AG04450 (cell line): ENCODE results near the gene ADAM15. TPM values are rescaled to one million over a fixed set of nuclear protein-coding genes. Genes with fewer than 3 reads are reported as not detected.

Experiments
- CTCF ChIA-PET: fragments of 300-600, 350-600 bp; formaldehyde crosslinking; extraction: SDS; loops from one replicate; lab custom pipeline; 2022; ENCODE audit warnings: antibody characterized with exemption, inconsistent platforms; lab: Charles Lee
- POLR2A ChIA-PET: fragments of 350-600 bp; formaldehyde crosslinking; extraction: SDS; loops from one replicate; lab custom pipeline; 2021; ENCODE audit warnings: antibody characterized with exemption, inconsistent platforms; lab: Yijun Ruan, JAX
- DNase-seq: peaks from one replicate; pipeline ENCODE4 v3.0.0-alpha.2; 2011; ENCODE audit warnings: low read depth, low spot score
- H3K27ac ChIP-seq: one replicate; pipeline ENCODE4 v1.5.1; 2012; ENCODE audit warnings: low read depth, low read length, control low read depth
- H3K27me3 ChIP-seq: one replicate; pipeline ENCODE4 v1.6.0; 2012; ENCODE audit warnings: low read length; ENCODE audit not compliant: control insufficient read depth, insufficient read depth
- H3K4me3 ChIP-seq: 2 replicates; pipeline ENCODE4 v1.5.1; 2011; ENCODE audit warnings: mild to moderate bottlenecking, low read depth, low read length, control low read depth
- H3K9me3 ChIP-seq: 2 replicates; pipeline ENCODE4 v1.5.1; 2012; ENCODE audit warnings: low read length; ENCODE audit not compliant: control insufficient read depth, insufficient read depth
- polyA plus RNA-seq: library from polyadenylated mRNA; depleted of rRNA; stranded (reverse); fragments of >200 nt; gene quantifications from 2 replicates; pipeline ENCODE4 v1.2.3, GENCODE V29; 2011
- TF ChIP-seq, protein P1 (sequence below): IDR thresholded peaks from 2 replicates; pipeline ENCODE4 v1.5.1; 2011; ENCODE audit warnings: low read depth, low read length, control low read depth, inconsistent platforms

ADAM15 gene
- polyA plus RNA-seq, 1 experiment = 25.9 TPM

DNA sequence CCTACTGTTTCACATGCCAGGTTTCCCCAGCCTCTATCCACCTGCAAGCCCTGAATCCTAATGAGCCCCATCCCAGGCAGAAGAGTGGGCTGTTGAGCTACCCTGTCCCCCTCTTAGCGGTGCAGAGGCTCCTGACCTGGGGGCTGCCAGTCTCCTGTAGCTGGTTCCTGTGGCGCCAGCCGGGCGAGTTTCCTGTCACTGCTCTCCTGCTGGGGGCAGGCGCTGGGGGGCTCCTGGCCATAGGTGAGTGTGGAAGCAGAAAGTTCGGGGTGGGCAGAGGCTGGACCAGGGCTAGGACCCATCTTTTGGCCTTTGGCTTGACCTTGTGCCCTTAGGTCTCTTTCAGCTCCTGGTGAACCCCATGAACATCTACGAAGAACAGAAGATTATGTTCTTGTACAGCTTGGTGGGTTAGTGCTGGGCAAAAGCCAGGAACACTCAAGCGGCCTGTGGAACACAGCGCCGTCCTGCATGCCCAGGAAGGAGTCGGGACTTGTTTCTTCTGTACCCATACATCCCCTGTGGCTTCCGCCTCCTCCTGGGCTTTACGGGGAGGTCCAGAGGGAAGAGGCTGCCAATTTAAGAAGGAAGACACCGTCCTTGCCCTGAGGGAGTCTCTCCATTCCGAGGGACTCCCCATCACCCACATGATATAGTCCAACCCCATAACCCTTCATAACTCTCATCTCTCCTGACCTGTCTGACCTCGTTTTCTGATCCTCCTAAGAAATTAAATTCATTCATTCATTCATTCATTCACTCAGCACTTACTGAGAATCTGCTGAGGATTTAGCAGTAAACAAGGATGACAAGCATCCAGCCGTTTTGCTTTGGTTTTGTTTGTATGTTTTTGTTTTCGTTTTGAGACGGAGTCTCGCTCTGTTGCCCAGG is 16.6 kb upstream of the ADAM15 start:
- TF ChIP-seq, protein P1, sequence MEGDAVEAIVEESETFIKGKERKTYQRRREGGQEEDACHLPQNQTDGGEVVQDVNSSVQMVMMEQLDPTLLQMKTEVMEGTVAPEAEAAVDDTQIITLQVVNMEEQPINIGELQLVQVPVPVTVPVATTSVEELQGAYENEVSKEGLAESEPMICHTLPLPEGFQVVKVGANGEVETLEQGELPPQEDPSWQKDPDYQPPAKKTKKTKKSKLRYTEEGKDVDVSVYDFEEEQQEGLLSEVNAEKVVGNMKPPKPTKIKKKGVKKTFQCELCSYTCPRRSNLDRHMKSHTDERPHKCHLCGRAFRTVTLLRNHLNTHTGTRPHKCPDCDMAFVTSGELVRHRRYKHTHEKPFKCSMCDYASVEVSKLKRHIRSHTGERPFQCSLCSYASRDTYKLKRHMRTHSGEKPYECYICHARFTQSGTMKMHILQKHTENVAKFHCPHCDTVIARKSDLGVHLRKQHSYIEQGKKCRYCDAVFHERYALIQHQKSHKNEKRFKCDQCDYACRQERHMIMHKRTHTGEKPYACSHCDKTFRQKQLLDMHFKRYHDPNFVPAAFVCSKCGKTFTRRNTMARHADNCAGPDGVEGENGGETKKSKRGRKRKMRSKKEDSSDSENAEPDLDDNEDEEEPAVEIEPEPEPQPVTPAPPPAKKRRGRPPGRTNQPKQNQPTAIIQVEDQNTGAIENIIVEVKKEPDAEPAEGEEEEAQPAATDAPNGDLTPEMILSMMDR = no peak
- no peak overlapping the region for H3K4me3 ChIP-seq
- H3K9me3 ChIP-seq = no peaks in the 10 kb centered on the region
- no peak overlapping the region for H3K27ac ChIP-seq
- H3K27me3 ChIP-seq = peaks cover 46% of the 10 kb centered on the region
- ChIA-PET POLR2A (no interaction called here), CTCF (interaction anchor here (0.8 to 1.3 kb wide), 2 partner anchors 9 to 17 kb away, joined by 3 to 7 read pairs; no protein-coding TSS in a partner anchor)
- no peak for DNase-seq

DNA sequence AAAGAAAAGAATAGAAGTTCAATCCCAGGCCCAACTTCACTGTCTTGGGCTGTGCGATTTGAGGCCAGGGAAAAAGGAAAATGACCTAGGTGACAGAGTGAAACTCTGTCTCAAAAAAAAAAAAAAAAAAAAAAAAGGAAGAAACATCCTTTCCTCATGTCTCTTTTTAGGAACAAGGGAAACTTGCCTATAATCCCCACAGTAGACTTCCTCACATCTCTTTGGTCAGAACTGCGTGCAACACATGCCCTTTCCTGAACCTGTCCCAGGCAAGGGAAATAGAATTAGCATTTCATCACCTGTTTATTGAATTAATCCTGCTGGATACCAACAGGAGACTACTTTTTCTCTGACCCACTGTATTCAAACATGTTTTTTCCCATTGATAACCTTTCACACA is 15.2 kb upstream of the ADAM15 start:
- Histone ChIP-seq H3K9me3 (no peaks in the 10 kb centered on the region), H3K27me3 (peaks cover 39% of the 10 kb centered on the region), H3K4me3 (no peak overlapping the region), H3K27ac (no peak overlapping the region)
- ChIA-PET POLR2A (no interaction called here), CTCF (interaction anchor here (1.3 kb wide), 1 partner anchor 8 kb away, joined by 7 read pairs; no protein-coding TSS in a partner anchor)
- TF ChIP-seq, protein P1 = no peak
- no peak for DNase-seq

DNA sequence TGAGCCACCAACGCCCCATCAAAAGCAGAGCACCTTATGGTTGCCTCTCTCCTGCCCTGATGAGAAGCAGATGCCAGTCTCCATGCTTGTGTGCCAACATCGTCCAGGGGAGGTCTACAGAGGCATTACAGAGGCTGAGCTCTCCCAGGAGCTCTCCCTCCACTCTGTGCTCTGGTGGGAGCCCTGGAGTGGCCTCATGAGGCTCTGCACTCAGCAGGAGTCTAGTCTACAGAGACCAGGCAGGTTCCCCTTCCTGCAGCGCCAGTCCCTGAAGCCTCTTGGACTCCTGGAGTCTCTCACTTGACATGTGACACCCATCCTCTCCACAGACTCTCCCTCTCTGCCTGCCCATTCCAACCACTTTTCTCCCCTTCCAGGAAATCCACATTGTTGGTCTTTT is 14.1 kb upstream of the ADAM15 start:
- Histone ChIP-seq H3K27me3 (peaks cover 40% of the 10 kb centered on the region), H3K9me3 (no peaks in the 10 kb centered on the region), H3K4me3 (no peak overlapping the region), H3K27ac (no peak overlapping the region)
- no peak for DNase-seq
- ChIA-PET CTCF (interaction anchor here (1.6 kb wide), 1 partner anchor 14 kb away, joined by 7 read pairs; the partner anchor contains the start of gene ADAM15), POLR2A (interaction anchor here (0.7 kb wide), 1 partner anchor 1453 kb away, joined by 11 read pairs; no protein-coding TSS in a partner anchor)
- TF ChIP-seq, protein P1 = no peak

DNA sequence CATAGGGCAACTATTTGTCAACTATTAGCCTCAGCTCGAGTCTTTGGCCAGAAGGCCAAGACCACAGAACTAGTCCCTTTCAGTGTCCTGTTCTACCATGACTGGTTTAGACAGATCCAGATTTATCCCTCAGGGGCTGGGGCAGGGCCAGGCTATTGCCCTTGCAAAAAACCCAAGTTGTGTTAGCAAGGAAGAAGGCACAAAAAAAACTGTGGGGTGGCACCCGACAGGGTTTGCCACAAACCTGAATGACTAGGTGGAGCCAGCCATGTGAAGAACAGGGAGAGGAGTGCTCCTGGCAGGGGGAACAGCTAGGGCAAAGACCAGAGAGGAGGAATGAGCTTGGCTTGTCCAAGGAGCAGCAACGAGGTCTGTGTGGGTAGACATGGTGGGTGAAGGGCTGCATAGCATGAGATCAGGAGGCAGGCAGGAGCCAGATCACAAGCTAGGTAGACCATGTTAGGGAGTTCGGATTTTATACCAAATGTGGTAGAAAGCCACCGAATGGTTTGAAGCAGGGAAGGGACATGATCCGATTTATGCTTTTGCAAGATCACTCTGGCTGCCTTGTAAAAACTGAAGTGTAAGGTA is 13.2 kb upstream of the ADAM15 start:
- ChIA-PET CTCF (interaction anchor here (1.6 to 4.6 kb wide), 3 partner anchors 13 to 47 kb away, joined by 7 to 32 read pairs (median 17); partner anchors contain the start of gene ADAM15), POLR2A (interaction anchor here (0.7 kb wide), 1 partner anchor 1452 kb away, joined by 11 read pairs; no protein-coding TSS in a partner anchor)
- TF ChIP-seq, protein P1 = no peak
- H3K27ac ChIP-seq = no peak overlapping the region
- H3K27me3 ChIP-seq = peaks cover 41% of the 10 kb centered on the region
- no peaks in the 10 kb centered on the region for H3K9me3 ChIP-seq
- DNase-seq = no peak
- no peak overlapping the region for H3K4me3 ChIP-seq
